Mammary epithelial cell (primary cell): ENCODE data around the gene FRMD5.

Experiments used
- CTCF ChIP-seq, 2 donors: IDR thresholded peaks in 1 of 2; conservative IDR thresholded peaks in 1 of 2; 2 replicates each; pipeline ENCODE4 v1.5.1; 2011 to 2012; ENCODE audit warnings: inconsistent platforms in 2 of 2, low read length in 2 of 2, mild to moderate bottlenecking in 2 of 2, control low read depth in 1 of 2, low read depth in 1 of 2; ENCODE audit not compliant: insufficient read depth in 1 of 2; ENCODE audit errors: extremely low read depth in 1 of 2
- EZH2 ChIP-seq: IDR thresholded peaks from 2 replicates; pipeline ENCODE4 v1.6.1; 2012; ENCODE audit warnings: low read length, inconsistent platforms, borderline replicate concordance

DNA sequence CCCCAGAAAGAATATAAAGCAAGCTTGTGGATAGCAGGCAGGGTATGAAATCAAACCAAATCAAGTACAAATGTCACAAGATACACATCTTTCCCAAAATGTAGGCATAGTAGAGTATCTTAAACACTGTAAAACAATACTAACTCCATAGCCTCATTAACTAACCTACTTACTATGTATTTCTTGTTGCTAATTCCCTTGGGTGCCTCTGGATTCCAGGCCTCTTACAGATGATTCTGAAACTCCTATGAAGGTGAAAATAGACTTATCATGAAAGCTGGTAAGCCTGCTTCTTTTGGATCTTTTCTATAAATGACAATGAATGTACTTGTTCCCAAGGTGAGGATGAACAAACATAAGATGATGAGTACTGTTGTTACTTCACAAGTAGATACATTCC lies 93.8 kb downstream of the FRMD5 start:
- TF ChIP-seq CTCF (conservative IDR thresholded peaks at IDR 0.05 in 1 of 2, IDR thresholded peaks at IDR 0.05 in 1 of 2; ENCODE audit: extremely low read depth in 1 of 2, insufficient read depth in 1 of 2, low read depth in 1 of 2, low read length in 2 of 2) = no peak
- TF ChIP-seq EZH2 = no peak
